Endothelial cell of umbilical vein (primary cell): ENCODE measurements around the gene VAMP2.

Experiments used
- EZH2 ChIP-seq: IDR thresholded peaks from 2 replicates; pipeline ENCODE4 v1.6.1; 2012; ENCODE audit warnings: borderline replicate concordance, low read depth, mild to moderate bottlenecking, moderate library complexity, low read length, inconsistent platforms; ENCODE audit not compliant: severe bottlenecking
- POLR2A ChIP-seq: IDR thresholded peaks from 2 replicates; pipeline ENCODE4 v1.6.1; 2012; ENCODE audit warnings: low read depth, mild to moderate bottlenecking, control low read depth, low read length
- TF ChIP-seq, protein P1 (sequence below), 2 donors: IDR thresholded peaks; 1 replicate in 1 of 2; 2 replicates in 1 of 2; pipeline ENCODE4 v1.5.1; 2011; ENCODE audit warnings: low read length in 2 of 2, mild to moderate bottlenecking in 2 of 2, moderate library complexity in 2 of 2, control low read depth in 1 of 2, inconsistent platforms in 1 of 2, low read depth in 1 of 2; ENCODE audit not compliant: insufficient read depth in 1 of 2; ENCODE audit errors: extremely low read depth in 1 of 2

DNA sequence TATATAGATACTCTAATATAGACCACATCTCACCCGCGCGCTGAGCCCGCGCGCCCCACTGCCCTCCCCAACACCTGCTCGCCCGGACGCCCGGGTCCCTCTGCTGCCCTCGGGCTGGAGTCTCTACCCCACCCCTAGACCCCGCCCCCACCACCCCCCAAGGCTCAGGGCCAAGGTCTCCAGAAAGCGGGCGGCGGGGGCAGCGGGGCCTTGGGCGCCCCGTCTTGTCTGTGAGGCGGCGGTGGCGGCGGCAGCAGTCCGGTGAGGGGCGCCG lies 41.4 kb downstream of the VAMP2 start:
- TF ChIP-seq, protein P1, sequence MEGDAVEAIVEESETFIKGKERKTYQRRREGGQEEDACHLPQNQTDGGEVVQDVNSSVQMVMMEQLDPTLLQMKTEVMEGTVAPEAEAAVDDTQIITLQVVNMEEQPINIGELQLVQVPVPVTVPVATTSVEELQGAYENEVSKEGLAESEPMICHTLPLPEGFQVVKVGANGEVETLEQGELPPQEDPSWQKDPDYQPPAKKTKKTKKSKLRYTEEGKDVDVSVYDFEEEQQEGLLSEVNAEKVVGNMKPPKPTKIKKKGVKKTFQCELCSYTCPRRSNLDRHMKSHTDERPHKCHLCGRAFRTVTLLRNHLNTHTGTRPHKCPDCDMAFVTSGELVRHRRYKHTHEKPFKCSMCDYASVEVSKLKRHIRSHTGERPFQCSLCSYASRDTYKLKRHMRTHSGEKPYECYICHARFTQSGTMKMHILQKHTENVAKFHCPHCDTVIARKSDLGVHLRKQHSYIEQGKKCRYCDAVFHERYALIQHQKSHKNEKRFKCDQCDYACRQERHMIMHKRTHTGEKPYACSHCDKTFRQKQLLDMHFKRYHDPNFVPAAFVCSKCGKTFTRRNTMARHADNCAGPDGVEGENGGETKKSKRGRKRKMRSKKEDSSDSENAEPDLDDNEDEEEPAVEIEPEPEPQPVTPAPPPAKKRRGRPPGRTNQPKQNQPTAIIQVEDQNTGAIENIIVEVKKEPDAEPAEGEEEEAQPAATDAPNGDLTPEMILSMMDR (IDR thresholded peaks at IDR 0.05; ENCODE audit: extremely low read depth in 1 of 2, insufficient read depth in 1 of 2, low read depth in 1 of 2, low read length in 2 of 2): no peak
- TF ChIP-seq EZH2 (no peak), POLR2A (no peak)
